ENCODE results near the gene LAMC3.
"Not testable (repeated sequence)": the region's sequence is repeated elsewhere in the genome, so short reads cannot be mapped to it uniquely, and the experiment has no call there.

The LAMC3 gene

GRCh38 chr9:130993303-130994030, 15.5 kb upstream of the LAMC3 start:
- DNase-seq: no peak

DNA sequence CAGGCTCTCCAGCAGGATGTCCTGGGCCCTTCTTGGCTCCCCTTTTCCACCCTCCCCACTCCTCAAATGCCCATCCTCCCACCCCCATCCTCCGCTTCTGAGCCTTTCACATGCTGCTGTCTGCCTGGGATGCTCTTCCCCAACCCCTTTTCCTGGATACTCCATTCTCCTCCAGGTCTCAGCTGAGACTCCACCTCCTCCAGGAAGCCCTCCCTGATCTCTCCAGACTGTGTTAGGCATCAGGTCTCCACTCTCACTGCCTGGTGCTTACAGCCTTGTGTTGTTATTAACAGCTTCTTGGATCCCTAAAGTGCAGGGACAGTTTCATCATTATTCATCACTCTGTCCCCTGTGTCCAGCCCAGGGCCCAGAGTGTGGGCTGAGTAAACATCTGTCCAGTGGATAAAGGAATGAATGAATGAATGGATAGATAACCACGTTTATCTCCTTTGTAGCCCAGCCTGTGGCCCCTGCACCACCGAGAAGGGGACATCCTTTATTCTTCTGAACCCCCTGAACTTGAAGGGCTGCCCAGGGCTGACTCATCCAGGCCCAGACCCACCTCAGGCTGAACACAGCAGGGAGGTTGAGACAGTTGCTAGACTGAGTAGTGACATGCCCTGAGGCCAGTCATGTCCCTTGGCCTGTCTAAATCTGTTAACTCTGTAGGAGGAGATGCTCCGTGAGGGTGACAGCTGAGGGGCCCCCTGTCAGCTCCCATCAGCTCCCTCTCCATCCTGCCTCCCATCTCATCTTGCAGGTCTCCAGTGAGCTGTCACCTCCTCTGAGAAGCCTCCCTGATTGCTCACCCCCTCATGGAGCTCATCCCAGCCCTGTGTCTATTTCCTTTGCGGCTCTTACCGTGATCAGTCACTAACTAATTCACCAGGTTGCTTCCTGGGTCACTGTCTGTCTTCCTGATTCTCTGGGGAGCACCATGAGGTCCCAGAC, 14.6 kb upstream of the LAMC3 start:
- DNase-seq: no peak

DNA sequence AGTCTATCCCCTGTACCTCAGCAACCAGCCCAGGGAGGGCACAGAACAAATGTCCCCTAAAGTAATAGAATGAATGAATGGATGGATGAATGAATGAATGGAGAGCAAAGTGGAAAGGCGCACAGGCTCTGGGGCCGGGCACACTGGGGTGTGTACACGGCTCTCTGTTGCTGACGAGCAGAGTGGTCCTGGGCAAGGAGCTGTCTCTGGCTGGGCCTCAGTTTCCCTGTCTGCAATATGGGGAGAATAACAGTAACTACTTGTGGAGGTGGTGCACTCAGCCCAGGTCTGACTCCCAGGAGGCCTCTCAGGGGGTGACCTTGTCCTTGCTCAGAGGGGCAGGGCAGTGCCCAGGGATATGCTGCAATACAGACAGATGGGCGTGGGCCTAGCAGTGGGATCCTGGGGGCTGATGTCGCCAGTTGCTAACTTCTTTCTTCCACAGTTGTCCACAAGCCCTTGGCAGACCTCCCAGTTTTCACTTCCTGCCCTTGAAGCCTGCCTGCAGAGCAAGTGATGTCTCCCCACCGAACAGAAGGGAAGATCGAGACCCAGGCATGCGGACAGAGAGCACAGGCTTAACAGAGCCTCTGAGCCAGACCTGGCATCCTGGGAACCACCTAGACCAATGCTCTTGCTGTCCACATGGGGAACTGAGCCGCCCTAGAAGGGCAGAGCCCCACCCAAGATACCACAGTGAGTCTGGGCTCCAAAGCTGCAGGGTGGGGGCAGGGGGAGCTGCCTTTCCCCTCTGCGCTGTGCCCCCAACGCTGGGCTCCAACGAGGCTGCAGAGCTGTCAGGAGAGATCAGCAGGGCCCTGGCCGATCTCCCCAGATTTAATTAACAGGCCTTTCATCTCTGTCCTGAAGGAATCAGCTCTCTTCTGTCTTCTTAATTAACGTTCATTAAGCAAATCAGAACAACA, 13.6 kb upstream of the LAMC3 start:
- no peak for DNase-seq

- no peak for DNase-seq
Observed at GRCh38 chr9:130996205-130996604, 12.8 kb upstream of the LAMC3 start.

DNA sequence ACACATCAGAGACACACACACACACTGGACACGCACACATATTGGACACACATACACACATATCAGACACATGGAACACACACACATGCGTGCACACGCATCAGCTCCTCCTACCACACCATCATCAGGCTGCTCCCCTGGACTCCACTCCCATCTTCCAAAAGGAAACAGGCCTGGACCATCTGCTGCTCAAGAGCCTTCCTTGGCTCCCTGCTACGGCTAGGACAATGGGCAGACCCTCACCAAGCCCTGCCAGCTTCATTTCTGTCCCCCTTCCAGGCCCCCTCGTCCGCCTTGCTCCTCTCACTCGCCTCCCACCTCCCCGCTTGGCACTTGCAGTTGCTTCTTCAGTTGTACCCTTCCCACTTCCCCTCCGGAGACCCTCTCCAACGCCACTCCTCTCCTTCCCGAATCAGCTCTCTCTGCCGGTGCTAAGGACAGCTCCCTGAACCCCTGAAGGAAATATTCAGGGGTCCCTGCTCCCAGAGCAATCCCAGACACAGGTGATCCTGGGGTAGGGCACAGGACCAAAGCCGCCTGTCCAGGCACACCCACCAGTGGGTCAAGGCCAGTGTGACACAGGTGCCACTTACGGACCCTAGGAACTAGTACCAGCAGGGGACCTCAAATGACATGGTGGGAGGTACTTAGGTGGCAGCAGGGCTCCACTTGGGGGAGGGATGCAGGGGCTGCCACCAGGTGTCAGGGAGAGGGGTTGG, 12.1 kb upstream of the LAMC3 start:
- no peak for DNase-seq

- no peak for DNase-seq
Observed at GRCh38 chr9:130997395-130997684, 11.6 kb upstream of the LAMC3 start.

DNA sequence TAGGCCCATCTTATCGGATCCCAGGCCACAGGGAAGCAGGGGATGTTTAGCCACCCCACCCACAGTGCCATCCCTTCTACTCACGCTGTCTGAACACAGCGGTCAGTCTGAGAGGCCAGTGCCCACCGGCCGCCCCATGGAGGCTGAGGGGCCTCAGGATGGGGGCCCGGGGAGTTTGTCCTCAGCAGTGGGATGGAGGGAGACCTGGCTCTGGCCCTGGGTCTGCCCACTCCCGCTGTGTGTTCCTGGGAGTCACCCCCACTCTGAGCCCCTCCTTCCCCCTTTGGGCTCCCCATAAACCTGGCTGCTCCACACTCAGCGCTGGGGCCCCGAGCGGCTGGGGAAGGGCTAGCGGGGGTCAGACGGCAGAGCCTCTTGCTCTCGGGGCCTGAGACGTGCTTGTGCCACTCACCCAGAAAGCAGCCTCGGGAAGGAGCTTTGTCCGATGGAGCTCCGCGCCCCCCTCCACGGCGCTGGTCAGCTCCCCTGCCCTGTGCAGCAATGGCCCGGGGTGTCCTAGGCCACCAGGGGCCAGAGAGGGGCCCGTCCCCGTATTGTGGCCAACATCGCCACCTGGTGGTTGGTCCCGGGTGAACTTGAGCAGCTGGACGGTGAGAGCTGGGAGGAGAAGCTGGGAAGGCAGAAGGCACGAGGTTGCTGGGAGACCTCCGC, 10.9 kb upstream of the LAMC3 start:
- DNase-seq: peak; percentile 9

GRCh38 chr9:130998597-130999244, 10.3 kb upstream of the LAMC3 start:
- DNase-seq: no peak

- no peak for DNase-seq
Observed at GRCh38 chr9:130999245-130999623, 9.7 kb upstream of the LAMC3 start.

- not testable (repeated sequence) for DNase-seq
Observed at GRCh38 chr9:131000526-131000925, 8.4 kb upstream of the LAMC3 start.

- no peak for DNase-seq
Observed at GRCh38 chr9:131001021-131001420, 8.0 kb upstream of the LAMC3 start.

DNA sequence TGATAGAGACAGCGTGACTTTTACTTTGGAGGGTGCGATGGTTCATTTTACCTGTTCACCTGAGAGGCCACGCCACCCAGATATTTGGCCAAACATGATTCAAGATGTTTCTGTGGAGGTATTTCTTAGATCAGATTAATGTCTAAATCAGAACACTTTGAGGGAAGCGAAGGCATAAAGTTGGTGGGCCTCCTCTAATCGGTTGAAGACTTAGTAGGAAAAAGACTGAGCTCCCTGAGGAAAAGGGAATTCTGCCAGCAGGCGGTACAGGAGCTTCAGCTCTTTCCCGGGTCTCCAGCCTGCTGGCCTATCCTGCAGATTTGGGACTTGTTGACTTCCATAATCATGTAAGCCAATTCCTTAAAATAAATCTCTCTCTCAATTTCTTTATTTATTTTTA, 7.0 kb upstream of the LAMC3 start:
- no peak for DNase-seq

DNA sequence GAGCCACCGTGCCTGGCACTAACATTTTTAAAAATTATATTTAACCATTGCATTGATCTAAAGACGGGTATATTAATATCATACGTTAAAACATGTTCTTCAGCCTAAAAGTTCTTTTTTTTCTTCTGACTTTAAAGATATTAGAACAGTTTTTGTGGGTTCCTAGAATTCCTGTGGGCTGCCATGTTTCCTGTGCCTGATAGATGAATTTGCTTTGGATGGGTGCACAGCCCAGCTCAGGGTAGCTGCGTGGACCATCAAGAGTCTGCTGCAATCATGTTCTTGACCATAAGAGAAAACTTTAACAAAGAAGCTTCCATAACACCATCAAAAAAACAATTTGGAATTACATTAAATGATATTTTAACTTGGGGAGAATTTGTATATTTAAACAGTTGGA, 2.4 kb upstream of the LAMC3 start:
- no peak for DNase-seq

GRCh38 chr9:131008086-131008485, 888 bp upstream of the LAMC3 start:
- no peak for DNase-seq

DNA sequence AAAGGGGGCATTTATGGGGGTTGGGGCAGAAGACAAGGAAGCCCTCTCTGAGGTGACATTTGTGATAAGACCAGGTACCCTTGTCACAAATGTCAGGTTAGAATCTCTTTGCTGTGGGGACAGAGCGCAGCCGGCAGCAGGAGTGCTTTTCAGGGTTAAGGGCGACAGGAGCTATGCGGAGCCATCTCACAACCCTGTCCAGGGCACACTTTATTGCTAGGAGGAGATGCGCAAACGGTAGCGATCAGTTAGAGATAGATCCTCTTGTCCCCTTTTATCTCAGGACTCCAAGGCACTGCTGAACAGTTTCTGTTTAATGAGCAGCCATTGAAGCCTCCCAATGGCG, 438 bp upstream of the LAMC3 start:
- no peak for DNase-seq

DNA sequence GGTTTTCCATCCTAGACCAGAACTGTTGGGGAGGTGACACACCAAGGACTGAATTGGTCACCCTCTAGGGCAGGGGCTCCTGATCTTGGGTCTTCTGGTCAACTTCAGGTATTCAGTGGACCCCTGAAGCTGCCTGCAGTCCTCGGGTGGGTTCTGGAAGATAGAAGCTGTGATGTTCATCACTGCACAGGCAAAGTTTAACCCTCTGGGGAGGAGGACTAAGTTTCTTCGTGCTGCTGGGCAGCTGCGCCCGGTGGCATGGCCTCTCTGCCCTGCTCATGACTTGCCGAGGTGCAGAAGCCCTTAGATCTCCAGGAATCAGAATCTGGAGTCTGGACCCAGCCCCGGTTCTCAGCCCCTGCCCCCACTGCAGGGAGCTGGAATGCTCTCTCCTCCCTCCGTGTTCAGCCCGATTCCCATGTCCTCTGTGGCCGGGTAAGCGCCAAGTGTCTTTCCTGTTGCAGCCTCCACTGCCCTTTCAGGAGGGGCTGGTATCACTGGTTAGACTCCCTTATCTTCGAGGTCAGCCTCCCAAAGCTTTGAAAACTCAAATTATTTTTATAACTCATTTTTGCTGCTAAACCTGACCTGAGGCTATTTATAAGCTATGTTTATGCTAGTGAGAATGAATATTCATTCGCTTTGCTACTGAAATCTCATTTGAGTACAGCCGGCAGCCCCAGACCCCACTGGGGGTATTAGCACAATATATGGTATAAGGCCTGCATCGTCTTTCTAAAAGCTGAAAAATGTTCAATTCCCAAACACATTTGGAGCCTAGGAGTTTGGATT, 1.7 kb downstream of the LAMC3 start:
- no peak for DNase-seq

DNA sequence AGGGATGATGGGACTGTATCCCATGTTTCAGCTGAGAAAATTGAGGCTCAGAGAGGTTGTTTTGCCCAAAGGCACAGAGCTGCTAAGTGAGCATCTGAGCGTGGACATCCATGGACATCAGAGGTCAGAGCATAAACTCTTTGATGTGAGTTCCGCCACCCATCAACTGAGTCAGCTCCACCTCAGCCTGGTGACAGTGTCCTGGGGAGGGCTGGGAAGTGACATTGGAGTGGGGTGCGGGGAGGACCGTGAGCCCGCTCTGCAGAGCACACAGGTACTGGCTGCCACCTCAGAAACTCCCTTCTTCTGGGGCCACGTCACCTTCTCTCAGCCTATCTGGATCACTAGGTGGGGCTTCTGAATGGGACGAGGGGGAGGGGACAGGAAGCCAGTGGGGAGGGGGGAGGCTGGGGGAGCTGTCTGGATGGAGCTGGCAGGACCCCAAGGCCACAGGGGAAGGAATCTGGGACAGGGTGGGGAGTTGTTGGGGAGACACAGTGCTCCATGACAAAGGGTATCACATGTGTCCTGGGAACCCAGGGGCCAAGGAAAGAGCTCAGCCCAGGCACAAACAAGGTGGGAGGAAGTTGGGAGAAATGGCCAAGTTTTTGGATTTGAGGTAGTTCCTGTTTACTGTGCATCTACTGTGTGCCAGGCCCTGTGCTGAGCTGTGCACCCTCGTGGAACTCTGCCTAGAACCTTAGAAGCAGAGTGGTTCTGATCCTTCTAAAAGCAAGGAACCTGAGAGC, 2.5 kb downstream of the LAMC3 start:
- DNase-seq: no peak

- DNase-seq: no peak
Observed at GRCh38 chr9:131012023-131012334, 3.0 kb downstream of the LAMC3 start.

DNA sequence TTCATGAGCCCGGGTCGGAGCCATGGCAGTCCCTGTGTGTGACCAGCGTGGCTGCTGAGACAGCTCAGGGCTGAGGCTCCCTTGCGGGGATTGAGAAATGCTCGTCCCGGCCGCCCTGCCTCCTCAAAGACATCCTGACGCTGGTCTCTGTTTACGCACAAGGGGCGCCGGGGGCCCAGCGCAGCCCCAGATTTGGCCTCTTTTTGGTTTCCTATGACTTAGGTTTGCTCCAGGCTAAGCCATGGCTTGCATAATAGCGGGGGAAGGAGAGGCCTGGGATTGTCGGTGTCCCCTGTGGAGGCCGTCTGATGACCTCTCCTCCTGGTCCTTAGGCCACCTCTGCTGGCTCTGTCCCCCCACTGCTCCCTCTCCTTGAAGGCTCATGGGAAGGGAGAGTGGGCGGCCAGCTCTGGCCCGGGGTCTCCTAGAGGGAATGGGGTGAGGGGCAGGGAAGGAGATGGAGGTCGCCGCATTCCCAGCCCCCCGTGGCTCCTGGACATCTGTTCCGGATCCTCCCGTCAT, 3.5 kb downstream of the LAMC3 start:
- no peak for DNase-seq

Measured in effector CD8-positive, alpha-beta T cell (primary cell).